K562 (cell line): ENCODE measurements around the gene SYT3. TPM values are rescaled to one million over a fixed set of nuclear protein-coding genes. Genes with fewer than 3 reads are reported as not detected.

Experiments
- FOXJ2 ChIP-seq: fragments of 200-800 bp; sonication (Bioruptor generic); IDR thresholded peaks from 2 replicates; pipeline ENCODE4 v1.6.1; 2016; ENCODE audit warnings: missing genetic modification characterization, missing compliant biosample characterization
- ILF3 ChIP-seq: fragments of 450-650 bp; IDR thresholded peaks from 2 replicates; pipeline ENCODE4 v1.6.1; 2018; ENCODE audit warnings: antibody characterized with exemption, mild to moderate bottlenecking, moderate library complexity, borderline replicate concordance
- PHF8 ChIP-seq: fragments of 200-600 bp; sonication (generic); IDR thresholded peaks from 2 replicates; pipeline ENCODE4 v1.6.1; 2012; ENCODE audit warnings: mixed run types, mild to moderate bottlenecking, inconsistent platforms, low read length, moderate library complexity, borderline replicate concordance
- RBFOX2 ChIP-seq: fragments of 200-400 bp; formaldehyde crosslinking; IDR thresholded peaks from 2 replicates; pipeline ENCODE4 v1.6.1; 2017; ENCODE audit warnings: low read depth, mild to moderate bottlenecking, low read length, moderate library complexity
- ZFP36 ChIP-seq: fragments of 150-350 bp; IDR thresholded peaks from 2 replicates; pipeline ENCODE4 v1.6.1; 2018; ENCODE audit warnings: low read length, low read depth; ENCODE audit not compliant: partially characterized antibody
- ZFX ChIP-seq: sonication (generic); formaldehyde crosslinking; IDR thresholded peaks from 2 replicates; pipeline ENCODE4 v1.8.0; 2022; ENCODE audit warnings: mild to moderate bottlenecking, missing genetic modification reagents, moderate library complexity
- ZNF143 ChIP-seq: sonication (generic); formaldehyde crosslinking; IDR thresholded peaks from 2 replicates; pipeline ENCODE4 v1.9.0; 2022; ENCODE audit warnings: mild to moderate bottlenecking, missing genetic modification reagents
- ZNF175 ChIP-seq: fragments of 200-800 bp; sonication (Bioruptor generic); IDR thresholded peaks from 2 replicates; pipeline ENCODE4 v1.6.1; 2016; ENCODE audit warnings: low read depth, mild to moderate bottlenecking, missing genetic modification characterization, missing compliant biosample characterization
- ZNF445 ChIP-seq: fragments of 250-450 bp; sonication (Bioruptor Pico); IDR thresholded peaks from 2 replicates; pipeline ENCODE4 v1.4.0; 2020; ENCODE audit warnings: low read depth, mild to moderate bottlenecking, moderate library complexity
- ZNF507 ChIP-seq: conservative IDR thresholded peaks from 2 replicates; pipeline ENCODE4 v1.6.1; 2017; ENCODE audit warnings: missing genetic modification characterization, missing compliant biosample characterization
- polyA plus RNA-seq, 8 experiments: library from polyadenylated mRNA; depleted of rRNA in 4 of 8; stranded (reverse) in 5 of 8; unstranded in 3 of 8; fragments of >200 nt; fragmentation: Nextera tagmentation in 2 of 8; fragmentation: Illumina TruSeq in 1 of 8; extraction: Ambion mirVana in 2 of 8; extraction: Trizol in 1 of 8; gene quantifications; 2 replicates each; pipeline versions ENCODE4 v1.2.1 to v1.2.3, GENCODE V29; 2011 to 2014; ENCODE audit warnings: inconsistent platforms in 1 of 8, missing spikeins in 1 of 8
- total RNA-seq, 7 experiments: library from RNA; depleted of rRNA in 6 of 7; stranded (reverse); fragments of >200 nt in 6 of 7; fragmentation: Illumina TruSeq in 2 of 7; extraction: Trizol in 2 of 7; gene quantifications; 2 replicates each; pipeline versions ENCODE4 v1.2.1 to v1.2.3, GENCODE V29; 2011 to 2021; ENCODE audit warnings: low replicate concordance in 1 of 7
- TF ChIP-seq, protein P1 (sequence below): fragments of 450-650 bp; IDR thresholded peaks from 2 replicates; pipeline ENCODE4 v1.6.1; 2016; ENCODE audit warnings: borderline replicate concordance
- TF ChIP-seq, protein P2 (sequence below): fragments of 450-650 bp; formaldehyde crosslinking; IDR thresholded peaks from 2 replicates; pipeline ENCODE4 v1.4.0; 2020; ENCODE audit warnings: mild to moderate bottlenecking, moderate library complexity
- TF ChIP-seq, protein P3 (sequence below), 2 experiments: IDR thresholded peaks; 2 replicates each; pipeline ENCODE4 v1.6.1; 2012; ENCODE audit warnings: improper control_type of control experiment in 2 of 2, low read depth in 2 of 2, low read length in 2 of 2, borderline replicate concordance in 1 of 2
- TF ChIP-seq, protein P4 (sequence below): sonication (generic); formaldehyde crosslinking; IDR thresholded peaks from 2 replicates; pipeline ENCODE4 v1.8.1; 2023; ENCODE audit warnings: mild to moderate bottlenecking, missing genetic modification reagents
- TF ChIP-seq, protein P5 (sequence below): fragments of 250-450 bp; sonication (Bioruptor Pico); IDR thresholded peaks from 2 replicates; pipeline ENCODE4 v1.5.0; 2020; ENCODE audit warnings: mild to moderate bottlenecking

SYT3 gene
- total and polyA plus RNA-seq, 9 of the 15 experiments (the other 6 are each of a cell fraction or from before 2014, with no cell fraction given) = 0.36 to 2.0 (median 0.54) TPM; not detected in 2

DNA sequence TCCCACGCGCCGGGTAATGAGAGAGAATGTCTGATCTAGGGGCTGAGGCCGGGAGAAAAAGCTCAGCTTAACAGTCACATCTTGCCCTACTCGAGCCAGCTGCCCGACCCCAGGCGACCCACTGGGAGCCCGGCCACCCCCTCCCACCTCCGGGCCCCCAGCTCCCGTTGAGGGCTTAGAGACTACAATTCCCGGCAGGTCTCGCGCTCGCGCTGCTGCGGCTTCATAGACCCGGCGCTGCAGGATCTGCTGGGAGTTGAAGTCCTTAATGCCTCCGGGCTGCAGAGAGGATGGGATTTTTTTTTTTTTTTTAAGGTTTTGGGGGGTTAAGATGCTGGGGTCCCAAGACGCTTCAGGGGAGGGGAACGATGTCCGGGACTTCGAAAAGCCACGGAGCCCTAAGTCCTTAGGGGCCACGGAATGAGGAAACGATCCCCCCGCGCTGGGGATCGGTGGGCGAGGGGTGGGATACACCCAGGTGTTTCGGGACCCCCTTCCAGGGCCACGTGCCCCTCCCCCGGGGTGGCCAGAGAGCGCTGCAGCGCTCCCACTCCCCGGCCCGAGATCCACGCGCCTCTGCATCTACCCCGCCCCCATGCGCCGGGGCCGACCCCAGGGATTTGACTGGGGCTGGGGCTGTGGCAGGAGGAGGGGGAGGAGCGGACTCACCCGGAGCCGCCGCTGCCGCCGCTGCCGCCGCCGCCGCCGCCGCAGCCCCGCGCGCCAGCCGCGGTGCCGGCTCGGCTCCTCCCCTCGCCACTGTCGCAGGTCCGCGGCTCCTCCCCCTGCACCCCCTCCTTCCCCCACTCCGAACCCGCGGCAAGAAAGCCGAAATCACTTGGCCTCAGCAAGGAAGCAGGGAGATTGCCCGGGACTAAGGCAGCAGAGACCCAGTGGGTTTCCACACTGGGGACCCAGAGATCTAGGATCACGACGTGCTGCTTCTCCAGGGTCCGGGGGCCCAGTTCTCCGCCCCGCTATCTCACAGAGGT is at the start of gene SYT3 (continued):
- TF ChIP-seq ZNF445 (CRISPR knock-in tag) (no peak), ILF3 (no peak), ZFX (CRISPR knock-in tag) (peak; percentile 75), ZNF143 (CRISPR knock-in tag) (peak; percentile 97), ZFP36 (no peak), ZNF507 (tag) (no peak), ZNF175 (CRISPR knock-in tag) (peak; percentile 74; the same call in 1 of the 2 replicates), RBFOX2 (peak; percentile 58), FOXJ2 (tag) (0 out of 2 replicates have a peak, but pooled peaks have one; percentile 58), PHF8 (peak; percentile 58; the same call in 1 of the 2 replicates)
- TF ChIP-seq, protein P1, sequence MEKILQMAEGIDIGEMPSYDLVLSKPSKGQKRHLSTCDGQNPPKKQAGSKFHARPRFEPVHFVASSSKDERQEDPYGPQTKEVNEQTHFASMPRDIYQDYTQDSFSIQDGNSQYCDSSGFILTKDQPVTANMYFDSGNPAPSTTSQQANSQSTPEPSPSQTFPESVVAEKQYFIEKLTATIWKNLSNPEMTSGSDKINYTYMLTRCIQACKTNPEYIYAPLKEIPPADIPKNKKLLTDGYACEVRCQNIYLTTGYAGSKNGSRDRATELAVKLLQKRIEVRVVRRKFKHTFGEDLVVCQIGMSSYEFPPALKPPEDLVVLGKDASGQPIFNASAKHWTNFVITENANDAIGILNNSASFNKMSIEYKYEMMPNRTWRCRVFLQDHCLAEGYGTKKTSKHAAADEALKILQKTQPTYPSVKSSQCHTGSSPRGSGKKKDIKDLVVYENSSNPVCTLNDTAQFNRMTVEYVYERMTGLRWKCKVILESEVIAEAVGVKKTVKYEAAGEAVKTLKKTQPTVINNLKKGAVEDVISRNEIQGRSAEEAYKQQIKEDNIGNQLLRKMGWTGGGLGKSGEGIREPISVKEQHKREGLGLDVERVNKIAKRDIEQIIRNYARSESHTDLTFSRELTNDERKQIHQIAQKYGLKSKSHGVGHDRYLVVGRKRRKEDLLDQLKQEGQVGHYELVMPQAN = peak; percentile 30; the same call in 1 of the 2 replicates
- TF ChIP-seq, protein P2, sequence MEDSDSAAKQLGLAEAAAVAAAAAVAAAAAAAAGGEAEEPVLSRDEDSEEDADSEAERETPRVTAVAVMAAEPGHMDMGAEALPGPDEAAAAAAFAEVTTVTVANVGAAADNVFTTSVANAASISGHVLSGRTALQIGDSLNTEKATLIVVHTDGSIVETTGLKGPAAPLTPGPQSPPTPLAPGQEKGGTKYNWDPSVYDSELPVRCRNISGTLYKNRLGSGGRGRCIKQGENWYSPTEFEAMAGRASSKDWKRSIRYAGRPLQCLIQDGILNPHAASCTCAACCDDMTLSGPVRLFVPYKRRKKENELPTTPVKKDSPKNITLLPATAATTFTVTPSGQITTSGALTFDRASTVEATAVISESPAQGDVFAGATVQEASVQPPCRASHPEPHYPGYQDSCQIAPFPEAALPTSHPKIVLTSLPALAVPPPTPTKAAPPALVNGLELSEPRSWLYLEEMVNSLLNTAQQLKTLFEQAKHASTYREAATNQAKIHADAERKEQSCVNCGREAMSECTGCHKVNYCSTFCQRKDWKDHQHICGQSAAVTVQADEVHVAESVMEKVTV (CRISPR knock-in tag) = no peak
- TF ChIP-seq, protein P3, sequence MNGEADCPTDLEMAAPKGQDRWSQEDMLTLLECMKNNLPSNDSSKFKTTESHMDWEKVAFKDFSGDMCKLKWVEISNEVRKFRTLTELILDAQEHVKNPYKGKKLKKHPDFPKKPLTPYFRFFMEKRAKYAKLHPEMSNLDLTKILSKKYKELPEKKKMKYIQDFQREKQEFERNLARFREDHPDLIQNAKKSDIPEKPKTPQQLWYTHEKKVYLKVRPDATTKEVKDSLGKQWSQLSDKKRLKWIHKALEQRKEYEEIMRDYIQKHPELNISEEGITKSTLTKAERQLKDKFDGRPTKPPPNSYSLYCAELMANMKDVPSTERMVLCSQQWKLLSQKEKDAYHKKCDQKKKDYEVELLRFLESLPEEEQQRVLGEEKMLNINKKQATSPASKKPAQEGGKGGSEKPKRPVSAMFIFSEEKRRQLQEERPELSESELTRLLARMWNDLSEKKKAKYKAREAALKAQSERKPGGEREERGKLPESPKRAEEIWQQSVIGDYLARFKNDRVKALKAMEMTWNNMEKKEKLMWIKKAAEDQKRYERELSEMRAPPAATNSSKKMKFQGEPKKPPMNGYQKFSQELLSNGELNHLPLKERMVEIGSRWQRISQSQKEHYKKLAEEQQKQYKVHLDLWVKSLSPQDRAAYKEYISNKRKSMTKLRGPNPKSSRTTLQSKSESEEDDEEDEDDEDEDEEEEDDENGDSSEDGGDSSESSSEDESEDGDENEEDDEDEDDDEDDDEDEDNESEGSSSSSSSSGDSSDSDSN (IDR thresholded peaks at IDR 0.05; ENCODE audit: borderline replicate concordance in 1 of 2, low read depth in 2 of 2, low read length in 2 of 2) = no peak
- TF ChIP-seq, protein P4, sequence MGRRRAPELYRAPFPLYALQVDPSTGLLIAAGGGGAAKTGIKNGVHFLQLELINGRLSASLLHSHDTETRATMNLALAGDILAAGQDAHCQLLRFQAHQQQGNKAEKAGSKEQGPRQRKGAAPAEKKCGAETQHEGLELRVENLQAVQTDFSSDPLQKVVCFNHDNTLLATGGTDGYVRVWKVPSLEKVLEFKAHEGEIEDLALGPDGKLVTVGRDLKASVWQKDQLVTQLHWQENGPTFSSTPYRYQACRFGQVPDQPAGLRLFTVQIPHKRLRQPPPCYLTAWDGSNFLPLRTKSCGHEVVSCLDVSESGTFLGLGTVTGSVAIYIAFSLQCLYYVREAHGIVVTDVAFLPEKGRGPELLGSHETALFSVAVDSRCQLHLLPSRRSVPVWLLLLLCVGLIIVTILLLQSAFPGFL (CRISPR knock-in tag) = no peak
- TF ChIP-seq, protein P5, sequence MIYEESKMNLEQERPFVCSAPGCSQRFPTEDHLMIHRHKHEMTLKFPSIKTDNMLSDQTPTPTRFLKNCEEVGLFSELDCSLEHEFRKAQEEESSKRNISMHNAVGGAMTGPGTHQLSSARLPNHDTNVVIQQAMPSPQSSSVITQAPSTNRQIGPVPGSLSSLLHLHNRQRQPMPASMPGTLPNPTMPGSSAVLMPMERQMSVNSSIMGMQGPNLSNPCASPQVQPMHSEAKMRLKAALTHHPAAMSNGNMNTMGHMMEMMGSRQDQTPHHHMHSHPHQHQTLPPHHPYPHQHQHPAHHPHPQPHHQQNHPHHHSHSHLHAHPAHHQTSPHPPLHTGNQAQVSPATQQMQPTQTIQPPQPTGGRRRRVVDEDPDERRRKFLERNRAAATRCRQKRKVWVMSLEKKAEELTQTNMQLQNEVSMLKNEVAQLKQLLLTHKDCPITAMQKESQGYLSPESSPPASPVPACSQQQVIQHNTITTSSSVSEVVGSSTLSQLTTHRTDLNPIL (CRISPR knock-in tag) = no peak
